Small intestine (tissue), 7 donors: ENCODE measurements around the gene ANKRD7. TPM values are rescaled to one million over a fixed set of nuclear protein-coding genes. Genes with fewer than 3 reads are reported as not detected.
"Not testable (repeated sequence)": the region's sequence is repeated elsewhere in the genome, so short reads cannot be mapped to it uniquely, and the experiment has no call there.

Source experiments
- DNase-seq, 2 donors: peaks; one replicate each; pipeline versions ENCODE4 v3.0.0 to v3.0.0-alpha.2; 2013
- FAIRE-seq: peaks from 2 replicates; lab custom pipeline; 2012; peaks lifted over from hg19 to GRCh38; lab: Jason Lieb, UNC
- H3K27ac ChIP-seq, 3 donors: one replicate each; pipeline ENCODE4 v1.5.1; 2013; ENCODE audit warnings: low read length in 2 of 3, mild to moderate bottlenecking in 2 of 3, control low read depth in 1 of 3, inconsistent platforms in 1 of 3, low read depth in 1 of 3, moderate library complexity in 1 of 3
- H3K27me3 ChIP-seq, 3 donors: one replicate each; pipeline ENCODE4 v1.6.1; 2013; ENCODE audit warnings: low read length in 3 of 3, inconsistent platforms in 1 of 3; ENCODE audit not compliant: control insufficient read depth in 3 of 3, insufficient read depth in 3 of 3
- H3K36me3 ChIP-seq, 3 donors: one replicate each; pipeline ENCODE4 v1.6.1; 2013; ENCODE audit warnings: low read length in 3 of 3, inconsistent platforms in 1 of 3, low read depth in 1 of 3, mild to moderate bottlenecking in 1 of 3, moderate library complexity in 1 of 3; ENCODE audit not compliant: control insufficient read depth in 3 of 3, insufficient read depth in 2 of 3
- H3K4me1 ChIP-seq, 3 donors: one replicate each; pipeline ENCODE4 v1.6.1; 2013; ENCODE audit warnings: low read length in 2 of 3, inconsistent platforms in 1 of 3, low read depth in 1 of 3, mild to moderate bottlenecking in 1 of 3, moderate library complexity in 1 of 3; ENCODE audit not compliant: control insufficient read depth in 3 of 3, insufficient read depth in 2 of 3
- H3K4me3 ChIP-seq, 3 donors: one replicate each; pipeline ENCODE4 v1.5.1; 2013; ENCODE audit warnings: low read length in 3 of 3, control low read depth in 1 of 3, inconsistent platforms in 1 of 3, low read depth in 1 of 3, mild to moderate bottlenecking in 1 of 3, moderate library complexity in 1 of 3
- H3K9me3 ChIP-seq, 2 donors: one replicate each; pipeline ENCODE4 v1.6.1; 2013; ENCODE audit warnings: low read depth in 1 of 2, low read length in 1 of 2; ENCODE audit not compliant: control insufficient read depth in 2 of 2, insufficient read depth in 1 of 2
- WGBS, 3 donors: extraction: QIAGEN DNeasy Blood & Tissue Kit; methylation state at CpG; one replicate each; pipeline ENCODE4 v1.1.7; 2013; 5-methylcytosine and 5-hydroxymethylcytosine counted together
- polyA plus RNA-seq, 4 donors: library from polyadenylated mRNA; stranded (reverse) in 3 of 4; unstranded in 1 of 4; fragments of 200-250 nt in 3 of 4; fragments of 120-200 nt in 1 of 4; gene quantifications; one replicate each; pipeline versions ENCODE4 v1.2.1 to v1.2.3, GENCODE V29; 2013
- donor health status: healthy with polysubstance abuse.
- donor health status: control.
- donor health status: control.
- donor health status: Bipolar disorder and iron deficiency.
- donor health status: healthy.

ANKRD7 gene
- polyA plus RNA-seq, 4 donors, result 0.12 to 0.38 TPM; not detected in 2

DNA sequence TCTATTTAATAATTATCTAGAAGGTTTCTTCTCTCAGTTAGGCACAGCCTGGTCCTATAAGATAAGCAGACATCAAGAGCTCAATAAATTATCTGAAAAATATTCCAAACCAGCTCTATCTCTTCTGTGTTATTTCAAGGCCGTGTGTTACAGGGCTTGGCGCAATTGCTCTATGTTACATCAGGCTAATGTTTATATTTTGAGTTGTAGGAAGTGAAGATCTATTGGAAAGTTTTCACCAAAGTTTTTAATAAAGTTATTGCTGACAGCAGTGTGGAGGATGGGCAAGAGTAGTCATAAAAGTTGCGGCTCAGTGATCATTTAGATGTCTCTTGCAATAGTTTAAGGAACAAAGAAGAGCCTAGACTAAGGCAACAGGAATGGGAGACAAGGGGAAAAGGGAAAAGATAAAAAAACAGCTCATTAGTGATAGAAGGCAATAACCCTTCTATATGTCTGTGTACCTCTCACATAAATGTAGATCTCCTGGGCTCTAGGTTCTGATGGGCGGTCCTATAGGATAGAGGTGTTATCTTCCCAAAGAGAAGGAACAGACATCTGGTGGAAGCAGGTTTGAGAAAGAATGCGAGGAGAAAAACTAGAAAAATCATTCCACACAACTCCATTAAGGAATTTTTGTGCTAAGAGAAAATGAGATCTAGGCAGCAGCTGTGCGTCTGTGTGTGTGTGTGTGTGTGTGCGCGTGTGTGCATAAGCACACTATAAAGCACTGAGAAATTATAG lies 5.9 kb upstream of the ANKRD7 start:
- no peak overlapping the region for H3K27ac ChIP-seq
- WGBS, 3 donors, result 68 to 74% (median 68%) methylated on average over 8 of the region's 8 CpGs
- DNase-seq (no peak), FAIRE-seq (no peak)
- H3K4me3 ChIP-seq, result no peak overlapping the region
- no peaks in the 10 kb centered on the region for H3K4me1 ChIP-seq
- no peaks in the 10 kb centered on the region for H3K36me3 ChIP-seq
- peaks cover 0 to 4% (median 0%) of the 10 kb centered on the region in 3 donors for H3K27me3 ChIP-seq
- no peaks in the 10 kb centered on the region for H3K9me3 ChIP-seq

DNA sequence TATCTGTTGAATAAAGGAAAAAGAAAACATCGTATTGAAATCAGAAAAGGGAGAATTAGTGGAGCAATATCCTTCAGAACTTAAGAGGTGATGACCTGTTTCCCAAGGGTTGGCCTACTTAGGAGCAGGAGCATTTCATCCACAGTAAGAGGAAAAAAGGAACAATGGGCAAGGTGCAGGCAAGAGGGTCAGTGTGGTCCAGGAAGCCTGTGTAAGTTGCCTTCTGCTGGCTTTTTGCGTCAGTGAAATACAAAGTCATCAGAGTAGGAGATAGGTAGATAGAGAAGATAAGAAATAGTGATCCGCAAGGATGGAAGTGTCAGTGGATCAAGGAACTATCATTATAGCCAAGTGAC lies 5.4 kb upstream of the ANKRD7 start:
- 88 to 93% (median 92%) methylated on average over 3 of the region's 3 CpGs for WGBS, 3 donors
- Histone ChIP-seq H3K4me3 (no peak overlapping the region), H3K36me3 (no peaks in the 10 kb centered on the region), H3K9me3 (no peaks in the 10 kb centered on the region), H3K27ac (no peak overlapping the region), H3K27me3 (peaks cover 0 to 4% (median 0%) of the 10 kb centered on the region in 3 donors), H3K4me1 (no peaks in the 10 kb centered on the region)
- FAIRE-seq (no peak), DNase-seq (no peak)

DNA sequence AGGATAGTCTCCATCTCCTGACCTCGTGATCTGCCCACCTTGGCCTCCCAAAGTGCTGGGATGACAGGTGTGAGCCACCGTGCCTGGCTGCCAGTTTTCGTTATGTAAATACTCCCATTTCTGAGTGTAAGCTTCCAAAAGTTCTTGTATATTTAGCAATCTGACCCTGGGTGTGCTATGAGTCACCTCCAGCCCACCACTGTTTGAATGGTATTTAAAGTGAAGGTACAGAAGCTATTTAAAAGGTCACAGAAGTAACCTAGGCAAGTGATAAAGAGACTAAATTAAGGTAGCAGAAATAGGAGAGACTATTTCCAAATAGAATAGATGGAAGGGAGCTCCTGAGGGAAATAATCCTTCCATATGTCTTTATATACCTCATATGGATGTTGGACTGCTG lies 3.9 kb upstream of the ANKRD7 start:
- Histone ChIP-seq H3K27me3 (no peaks in the 10 kb centered on the region), H3K9me3 (no peaks in the 10 kb centered on the region), H3K4me3 (no peak overlapping the region), H3K36me3 (no peaks in the 10 kb centered on the region), H3K4me1 (no peaks in the 10 kb centered on the region), H3K27ac (no peak overlapping the region)
- DNase-seq, result no peak
- WGBS, 3 donors, result 46 to 53% (median 49%) methylated on average over 3 of the region's 3 CpGs
- no peak for FAIRE-seq

DNA sequence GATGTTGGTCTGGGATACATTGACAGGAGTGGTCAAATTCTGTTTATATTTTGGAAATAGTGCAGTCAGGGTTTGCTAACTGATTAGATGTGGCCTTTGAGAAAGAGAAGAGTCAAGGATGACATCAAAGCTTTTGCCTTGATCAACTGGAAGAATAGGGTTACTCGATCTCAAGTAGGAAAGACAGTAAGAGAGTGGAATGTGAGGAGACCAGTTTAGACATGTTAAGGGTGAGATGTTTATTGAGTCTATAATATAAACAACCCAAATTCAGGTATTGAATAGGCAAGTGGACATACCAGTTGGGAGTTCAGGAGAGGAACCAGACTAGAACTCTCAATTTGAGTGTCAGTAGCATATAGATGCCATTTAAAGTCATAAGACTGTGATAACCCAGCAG lies 1.9 kb upstream of the ANKRD7 start:
- Histone ChIP-seq H3K36me3 (no peaks in the 10 kb centered on the region), H3K4me1 (no peaks in the 10 kb centered on the region), H3K27ac (no peak overlapping the region), H3K9me3 (no peaks in the 10 kb centered on the region), H3K27me3 (no peaks in the 10 kb centered on the region), H3K4me3 (no peak overlapping the region)
- WGBS, 3 donors, result 77 to 98% (median 80%) methylated on average over 1 of the region's 1 CpG
- DNase-seq (no peak), FAIRE-seq (no peak)

DNA sequence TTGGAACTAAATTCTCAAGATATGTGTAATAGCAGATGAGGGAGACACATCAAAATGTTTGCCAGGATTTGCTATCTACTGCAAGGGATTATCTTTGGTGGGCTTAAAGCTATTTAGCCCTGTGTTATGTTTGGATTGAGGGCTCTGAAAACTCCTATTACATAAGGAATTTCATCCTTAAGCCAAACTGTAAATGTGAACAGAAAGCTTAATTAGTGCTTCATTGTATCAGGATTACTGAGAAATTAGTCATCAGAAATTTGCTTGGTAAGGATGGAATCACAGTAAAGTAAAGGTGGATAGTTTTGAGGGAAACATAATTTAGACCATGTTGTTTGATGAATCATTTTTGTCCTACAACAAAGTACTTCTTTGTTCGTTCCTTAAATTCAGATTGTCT lies 8.3 kb downstream of the ANKRD7 start:
- no peak overlapping the region for H3K4me3 ChIP-seq
- FAIRE-seq (no peak), DNase-seq (no peak)

DNA sequence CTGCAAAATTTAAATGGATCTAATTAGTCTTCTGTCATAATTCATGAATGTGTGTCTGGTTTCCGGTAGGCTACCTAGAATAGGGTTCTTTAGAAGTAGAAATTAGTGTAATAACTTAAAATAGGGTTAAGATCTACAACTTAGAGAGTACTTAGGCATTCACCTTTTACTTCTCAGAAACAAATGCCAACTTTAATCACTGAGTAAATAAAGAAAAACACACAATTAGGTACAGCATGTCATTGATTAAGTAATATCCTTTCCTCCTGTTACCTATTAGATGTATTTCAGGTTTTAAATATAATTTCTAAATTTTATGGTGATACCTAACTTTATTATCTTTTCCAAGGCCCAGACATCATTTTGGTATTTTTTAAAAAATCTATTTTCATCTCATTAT lies 9.3 kb downstream of the ANKRD7 start:
- Histone ChIP-seq H3K27ac (no peak overlapping the region), H3K4me1 (no peaks in the 10 kb centered on the region), H3K27me3 (no peaks in the 10 kb centered on the region), H3K36me3 (no peaks in the 10 kb centered on the region), H3K9me3 (no peaks in the 10 kb centered on the region), H3K4me3 (no peak overlapping the region)
- WGBS, 3 donors, result 89 to 94% (median 93%) methylated on average over 1 of the region's 1 CpG
- no peak for DNase-seq
- no peak for FAIRE-seq

More for the DNA sequence above, 8.3 kb downstream of the ANKRD7 start:
- H3K4me1 ChIP-seq, result no peaks in the 10 kb centered on the region
- WGBS, 3 donors, result 61 to 79% (median 79%) methylated on average over 1 of the region's 1 CpG
- no peak overlapping the region for H3K27ac ChIP-seq
- H3K36me3 ChIP-seq, result no peaks in the 10 kb centered on the region
- no peaks in the 10 kb centered on the region for H3K9me3 ChIP-seq
- no peaks in the 10 kb centered on the region for H3K27me3 ChIP-seq

DNA sequence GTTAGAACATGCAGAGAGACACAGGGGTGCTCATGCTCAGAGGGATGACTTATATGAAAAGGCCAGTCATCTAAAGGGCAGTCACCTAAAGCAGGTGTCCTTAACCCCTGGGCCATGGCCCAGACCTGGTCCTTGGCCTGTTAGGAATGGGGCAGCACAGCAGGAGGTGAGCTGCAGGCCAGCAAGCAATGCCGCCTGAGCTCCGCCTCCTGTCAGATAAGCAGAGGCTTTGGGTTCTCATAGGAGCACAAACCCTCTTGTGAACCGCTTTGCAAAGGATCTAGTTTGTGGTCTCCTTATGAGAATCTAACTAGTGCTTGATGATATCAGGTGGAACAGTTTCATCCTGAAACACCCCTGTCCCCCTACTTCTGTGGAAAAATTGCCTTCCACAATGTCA lies 14.5 kb downstream of the ANKRD7 start:
- H3K36me3 ChIP-seq, result no peaks in the 10 kb centered on the region
- no peaks in the 10 kb centered on the region for H3K9me3 ChIP-seq
- H3K27ac ChIP-seq, result no peak overlapping the region
- H3K4me1 ChIP-seq, result no peaks in the 10 kb centered on the region
- FAIRE-seq (no peak), DNase-seq (no peak)
- H3K27me3 ChIP-seq, result no peaks in the 10 kb centered on the region
- WGBS, 3 donors, result 85 to 95% (median 89%) methylated on average over 3 of the region's 3 CpGs
- no peak overlapping the region for H3K4me3 ChIP-seq

DNA sequence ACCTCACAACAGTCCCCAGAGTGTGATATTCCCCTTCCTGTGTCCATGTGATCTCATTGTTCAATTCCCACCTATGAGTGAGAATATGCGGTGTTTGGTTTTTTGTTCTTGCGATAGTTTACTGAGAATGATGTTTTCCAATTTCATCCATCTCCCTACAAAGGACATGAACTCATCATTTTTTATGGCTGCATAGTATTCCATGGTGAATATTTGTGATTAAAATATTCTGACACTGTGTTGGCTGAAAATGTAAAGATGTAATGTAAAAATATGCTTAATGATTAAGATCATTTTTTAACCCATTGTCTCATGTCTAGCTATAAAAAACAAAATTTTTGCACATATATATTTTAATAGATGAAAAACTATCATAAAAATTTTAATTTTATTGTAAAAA lies 15.8 kb downstream of the ANKRD7 start:
- not testable (repeated sequence) for FAIRE-seq, H3K9me3 ChIP-seq, H3K4me1 ChIP-seq, H3K4me3 ChIP-seq, H3K27me3 ChIP-seq, H3K36me3 ChIP-seq, H3K27ac ChIP-seq, DNase-seq
- WGBS, 3 donors, result 89 to 100% (median 98%) methylated on average over 2 of the region's 2 CpGs

DNA sequence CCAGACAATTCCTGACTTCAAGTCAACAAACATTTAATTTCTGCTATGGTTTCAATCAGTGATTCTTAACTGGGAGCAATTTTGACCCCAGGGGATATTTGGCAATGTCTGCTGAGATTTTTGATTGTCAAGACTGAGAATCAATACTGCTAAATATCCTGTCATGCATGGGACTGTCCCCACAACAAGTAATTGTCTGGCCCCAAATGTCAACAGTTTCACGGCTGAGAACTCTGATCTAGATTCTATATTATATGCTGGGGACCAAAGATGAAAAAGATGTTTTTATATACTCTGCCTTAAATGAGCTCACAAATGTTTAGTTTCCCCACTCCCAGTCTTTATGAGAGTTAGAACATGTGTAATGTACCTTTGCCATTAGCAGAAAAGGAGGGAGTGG lies 19.2 kb downstream of the ANKRD7 start:
- no peaks in the 10 kb centered on the region for H3K27me3 ChIP-seq
- FAIRE-seq (no peak), DNase-seq (no peak)
- H3K27ac ChIP-seq, result no peak overlapping the region
- H3K9me3 ChIP-seq, result no peaks in the 10 kb centered on the region
- no peak overlapping the region for H3K4me3 ChIP-seq
- WGBS, 3 donors, result 45 to 70% (median 58%) methylated on average over 1 of the region's 1 CpG
- no peaks in the 10 kb centered on the region for H3K4me1 ChIP-seq
- H3K36me3 ChIP-seq, result no peaks in the 10 kb centered on the region
